Epithelial cell of proximal tubule (primary cell): ENCODE data around the gene OMP. TPM values are rescaled to one million over a fixed set of nuclear protein-coding genes. Genes with fewer than 3 reads are reported as not detected.
"Not testable (repeated sequence)": the region's sequence is repeated elsewhere in the genome, so short reads cannot be mapped to it uniquely, and the experiment has no call there.

ENCODE experiments used
- DNase-seq: peaks from one replicate; pipeline ENCODE4 v3.0.0-alpha.2; 2011; ENCODE audit warnings: low read depth
- H3K4me3 ChIP-seq: 2 replicates; pipeline ENCODE4 v1.5.1; 2011; ENCODE audit warnings: low read depth, mild to moderate bottlenecking, low read length
- CTCF ChIP-seq: conservative IDR thresholded peaks from 2 replicates; pipeline ENCODE4 v1.5.1; 2012; ENCODE audit warnings: low read depth, mild to moderate bottlenecking, low read length
- total RNA-seq: library from RNA; depleted of rRNA; stranded (reverse); fragments of >200 nt; gene quantifications from 2 replicates; pipeline ENCODE4 v1.2.3, GENCODE V29; 2015

The OMP gene
- total RNA-seq, 1 donor from 2014 or later, result not detected

- TF ChIP-seq CTCF, result no peak
- H3K4me3 ChIP-seq, result no peak overlapping the region
- DNase-seq, result no peak
These were observed 44.6 kb upstream of the OMP start for GRCh38 chr11:77057938-77058474.

GRCh38 chr11:77058900-77059299 is 43.7 kb upstream of the OMP start:
- no peak for TF ChIP-seq CTCF
- DNase-seq, result no peak
- H3K4me3 ChIP-seq, result no peak overlapping the region

GRCh38 chr11:77059806-77060205 is 42.8 kb upstream of the OMP start:
- H3K4me3 ChIP-seq, result no peak overlapping the region
- no peak for DNase-seq
- TF ChIP-seq CTCF, result no peak

GRCh38 chr11:77060234-77060633 is 42.4 kb upstream of the OMP start:
- no peak for DNase-seq
- no peak for TF ChIP-seq CTCF
- H3K4me3 ChIP-seq, result no peak overlapping the region

GRCh38 chr11:77061258-77061657 is 41.4 kb upstream of the OMP start:
- not testable (repeated sequence) for H3K4me3 ChIP-seq, DNase-seq

GRCh38 chr11:77062924-77063323 is 39.7 kb upstream of the OMP start:
- TF ChIP-seq CTCF, result peak; percentile 39
- DNase-seq, result no peak
- H3K4me3 ChIP-seq, result no peak overlapping the region

- no peak for TF ChIP-seq CTCF
- H3K4me3 ChIP-seq, result no peak overlapping the region
- no peak for DNase-seq
These were observed 39.2 kb upstream of the OMP start for GRCh38 chr11:77063407-77063806.
